Raji (cell line): Measurements from ENCODE around the gene ZNF503.

Experiments used
- POLR2A ChIP-seq: IDR thresholded peaks from 2 replicates; pipeline ENCODE4 v1.6.1; 2011; ENCODE audit warnings: low read depth, low read length, control low read depth; ENCODE audit not compliant: insufficient read depth

ZNF503 gene

GRCh38 chr10:75403939-75404814, 2.6 kb upstream of the ZNF503 start:
- TF ChIP-seq POLR2A: no peak

- TF ChIP-seq POLR2A: no peak
Observed at GRCh38 chr10:75403144-75403938, 1.8 kb upstream of the ZNF503 start.

- TF ChIP-seq POLR2A: no peak
Observed at GRCh38 chr10:75402486-75403143, 1.1 kb upstream of the ZNF503 start.

- TF ChIP-seq POLR2A: no peak
Observed at GRCh38 chr10:75400771-75401568, 594 bp downstream of the ZNF503 start.

GRCh38 chr10:75400163-75400770, 1.3 kb downstream of the ZNF503 start:
- TF ChIP-seq POLR2A: no peak

GRCh38 chr10:75399461-75400162, 2.0 kb downstream of the ZNF503 start:
- TF ChIP-seq POLR2A: no peak

GRCh38 chr10:75398692-75399460, 2.7 kb downstream of the ZNF503 start:
- no peak for TF ChIP-seq POLR2A

- no peak for TF ChIP-seq POLR2A
Observed at GRCh38 chr10:75398200-75398691, 3.3 kb downstream of the ZNF503 start.

- no peak for TF ChIP-seq POLR2A
Observed at GRCh38 chr10:75397496-75398199, 3.9 kb downstream of the ZNF503 start.

- no peak for TF ChIP-seq POLR2A
Observed at GRCh38 chr10:75396631-75397495, 4.7 kb downstream of the ZNF503 start.

GRCh38 chr10:75395932-75396630, 5.5 kb downstream of the ZNF503 start:
- no peak for TF ChIP-seq POLR2A
